Loucy (cell line): ENCODE data around the gene ALS2.

ENCODE experiments used
- H2AFZ ChIP-seq: fragments of 200-600 bp; sonication (generic); 2 replicates; pipeline ENCODE4 v1.6.0; 2016; ENCODE audit warnings: antibody characterized with exemption, mild to moderate bottlenecking, low read length, moderate library complexity
- H3F3A ChIP-seq: fragments of 200-600 bp; 2 replicates; pipeline ENCODE4 v1.6.0; 2016; ENCODE audit warnings: antibody characterized with exemption, low read depth, mild to moderate bottlenecking
- H3K27me3 ChIP-seq: fragments of 200-600 bp; sonication (generic); 2 replicates; pipeline ENCODE4 v1.6.1; 2014; ENCODE audit warnings: low read length, mild to moderate bottlenecking; ENCODE audit not compliant: insufficient read depth, poor library complexity, severe bottlenecking
- H3K36me3 ChIP-seq: fragments of 200-600 bp; sonication (generic); 2 replicates; pipeline ENCODE4 v1.6.1; 2016; ENCODE audit warnings: low read length; ENCODE audit not compliant: insufficient read depth
- H3K4me1 ChIP-seq: fragments of 200-600 bp; sonication (generic); 2 replicates; pipeline ENCODE4 v1.5.1; 2014; ENCODE audit warnings: low read length, mild to moderate bottlenecking; ENCODE audit not compliant: insufficient read depth, poor library complexity, severe bottlenecking
- H3K4me2 ChIP-seq: fragments of 200-600 bp; sonication (generic); 2 replicates; pipeline ENCODE4 v1.6.0; 2014; ENCODE audit warnings: antibody characterized with exemption, low read length, low read depth, mild to moderate bottlenecking; ENCODE audit not compliant: poor library complexity, severe bottlenecking
- H3K4me3 ChIP-seq: fragments of 200-600 bp; sonication (generic); 2 replicates; pipeline ENCODE4 v1.5.1; 2014; ENCODE audit warnings: low read length, mild to moderate bottlenecking, mixed read lengths; ENCODE audit not compliant: poor library complexity, severe bottlenecking
- H3K79me2 ChIP-seq: fragments of 200-600 bp; sonication (generic); 2 replicates; pipeline ENCODE4 v1.6.1; 2014; ENCODE audit warnings: low read length; ENCODE audit not compliant: insufficient read depth
- H3K9ac ChIP-seq: fragments of 200-600 bp; sonication (generic); 2 replicates; pipeline ENCODE4 v1.6.0; 2014; ENCODE audit warnings: mild to moderate bottlenecking, low read depth, low read length, moderate library complexity; ENCODE audit not compliant: poor library complexity, severe bottlenecking
- H3K9me2 ChIP-seq: fragments of 200-600 bp; sonication (generic); replicated peaks from 2 replicates; pipeline ENCODE4 v1.6.1; 2016; ENCODE audit warnings: low read depth, low read length, mixed read lengths
- H3K9me3 ChIP-seq: fragments of 200-600 bp; sonication (generic); 2 replicates; pipeline ENCODE4 v1.6.1; 2014; ENCODE audit warnings: mild to moderate bottlenecking, antibody characterized with exemption, low read length, low read depth; ENCODE audit not compliant: insufficient read depth
- H4K20me1 ChIP-seq: fragments of 200-600 bp; sonication (generic); 2 replicates; pipeline ENCODE4 v1.6.0; 2014; ENCODE audit warnings: antibody characterized with exemption, low read length, mild to moderate bottlenecking; ENCODE audit not compliant: insufficient read depth, poor library complexity, severe bottlenecking
- EZH2phosphoT487 ChIP-seq: fragments of 200-600 bp; IDR thresholded peaks from 2 replicates; pipeline ENCODE4 v1.6.1; 2018; ENCODE audit warnings: antibody characterized with exemption, mild to moderate bottlenecking, moderate library complexity, borderline replicate concordance
- TF ChIP-seq, protein P1 (sequence below): fragments of 200-600 bp; sonication (generic); conservative IDR thresholded peaks from 2 replicates; pipeline ENCODE4 v1.5.1; 2014; ENCODE audit warnings: mild to moderate bottlenecking, antibody characterized with exemption, low read length

Gene ALS2

DNA sequence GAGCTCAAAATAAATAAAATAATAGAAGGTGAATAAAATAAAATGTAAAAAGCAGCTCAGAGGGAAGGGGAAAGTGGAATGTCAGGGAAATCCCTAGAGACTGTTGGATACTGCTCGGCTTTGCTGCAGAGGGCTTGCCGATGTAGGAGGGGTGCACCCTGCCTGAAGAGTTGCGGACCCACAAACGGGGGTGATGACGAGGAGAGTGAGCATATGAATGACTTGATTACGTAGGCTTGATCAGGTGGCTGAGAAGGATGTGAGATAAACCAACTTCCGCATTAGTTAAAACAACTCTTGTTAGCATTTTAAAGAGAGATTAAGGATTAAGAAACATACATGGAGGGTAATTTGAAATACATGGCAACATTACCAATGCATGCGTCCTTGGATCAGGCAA is 116.4 kb downstream of the ALS2 start:
- no peak overlapping the region for H2AFZ ChIP-seq
- H3K4me3 ChIP-seq, result no peak overlapping the region
- H3K4me2 ChIP-seq, result no peak overlapping the region
- no peak overlapping the region for H3K9ac ChIP-seq
- TF ChIP-seq, protein P1, sequence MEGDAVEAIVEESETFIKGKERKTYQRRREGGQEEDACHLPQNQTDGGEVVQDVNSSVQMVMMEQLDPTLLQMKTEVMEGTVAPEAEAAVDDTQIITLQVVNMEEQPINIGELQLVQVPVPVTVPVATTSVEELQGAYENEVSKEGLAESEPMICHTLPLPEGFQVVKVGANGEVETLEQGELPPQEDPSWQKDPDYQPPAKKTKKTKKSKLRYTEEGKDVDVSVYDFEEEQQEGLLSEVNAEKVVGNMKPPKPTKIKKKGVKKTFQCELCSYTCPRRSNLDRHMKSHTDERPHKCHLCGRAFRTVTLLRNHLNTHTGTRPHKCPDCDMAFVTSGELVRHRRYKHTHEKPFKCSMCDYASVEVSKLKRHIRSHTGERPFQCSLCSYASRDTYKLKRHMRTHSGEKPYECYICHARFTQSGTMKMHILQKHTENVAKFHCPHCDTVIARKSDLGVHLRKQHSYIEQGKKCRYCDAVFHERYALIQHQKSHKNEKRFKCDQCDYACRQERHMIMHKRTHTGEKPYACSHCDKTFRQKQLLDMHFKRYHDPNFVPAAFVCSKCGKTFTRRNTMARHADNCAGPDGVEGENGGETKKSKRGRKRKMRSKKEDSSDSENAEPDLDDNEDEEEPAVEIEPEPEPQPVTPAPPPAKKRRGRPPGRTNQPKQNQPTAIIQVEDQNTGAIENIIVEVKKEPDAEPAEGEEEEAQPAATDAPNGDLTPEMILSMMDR, result no peak
- TF ChIP-seq EZH2phosphoT487, result no peak
- H3K79me2 ChIP-seq, result no peaks in the 10 kb centered on the region
- H3K36me3 ChIP-seq, result no peaks in the 10 kb centered on the region
- H3K4me1 ChIP-seq, result no peaks in the 10 kb centered on the region
- no peaks in the 10 kb centered on the region for H3K27me3 ChIP-seq
- H3K9me2 ChIP-seq, result no peaks in the 10 kb centered on the region
- H3K9me3 ChIP-seq, result no peaks in the 10 kb centered on the region
- H4K20me1 ChIP-seq, result no peaks in the 10 kb centered on the region
- H3F3A ChIP-seq, result no peaks in the 10 kb centered on the region

DNA sequence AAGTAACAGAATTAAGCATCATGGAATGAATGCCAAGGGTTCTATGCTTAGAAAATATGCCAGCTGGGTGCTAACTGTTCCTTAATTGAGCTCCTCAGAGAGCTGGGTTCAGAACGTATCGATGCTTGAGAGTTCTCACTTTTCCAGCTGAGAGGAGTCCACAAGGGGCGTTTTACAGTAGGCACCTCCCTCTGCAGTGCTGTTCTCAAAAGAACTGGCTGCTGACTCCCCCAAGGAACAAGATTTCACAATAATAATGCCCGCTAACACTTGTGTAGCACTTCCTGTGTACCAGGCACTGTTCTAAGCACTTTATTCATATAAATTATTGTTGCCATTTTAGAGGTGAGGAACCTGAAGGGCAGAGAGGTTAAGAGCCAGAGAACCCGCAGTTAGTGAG is 119.4 kb downstream of the ALS2 start:
- Histone ChIP-seq H3K4me3 (no peak overlapping the region), H3K9me2 (no peaks in the 10 kb centered on the region), H3K9ac (no peak overlapping the region), H3K4me1 (no peaks in the 10 kb centered on the region), H3K9me3 (no peaks in the 10 kb centered on the region), H3K27me3 (no peaks in the 10 kb centered on the region), H2AFZ (peak overlapping the region; percentile 58), H4K20me1 (no peaks in the 10 kb centered on the region), H3K36me3 (no peaks in the 10 kb centered on the region), H3K4me2 (no peak overlapping the region), H3F3A (no peaks in the 10 kb centered on the region), H3K79me2 (no peaks in the 10 kb centered on the region)
- TF ChIP-seq, protein P1, result no peak
- TF ChIP-seq EZH2phosphoT487, result no peak

- TF ChIP-seq, protein P1, result no peak
- TF ChIP-seq EZH2phosphoT487, result no peak
- Histone ChIP-seq H3K9me3 (no peaks in the 10 kb centered on the region), H3K27me3 (no peaks in the 10 kb centered on the region), H4K20me1 (no peaks in the 10 kb centered on the region), H3K9me2 (no peaks in the 10 kb centered on the region), H3K4me3 (no peak overlapping the region), H3K9ac (no peak overlapping the region), H3F3A (no peaks in the 10 kb centered on the region), H2AFZ (peak overlapping the region; percentile 68), H3K36me3 (no peaks in the 10 kb centered on the region), H3K4me1 (no peaks in the 10 kb centered on the region), H3K4me2 (no peak overlapping the region), H3K79me2 (no peaks in the 10 kb centered on the region)
Observed at GRCh38 chr2:201660293-201660895, 120.3 kb downstream of the ALS2 start.
